Caco-2 (cell line): ENCODE results near the gene MCRIP2. TPM values are rescaled to one million over a fixed set of nuclear protein-coding genes. Genes with fewer than 3 reads are reported as not detected.

Experiments
- BruUV-seq: library from RNA; stranded (reverse); fragments of 400-500 nt; replicated peaks from 2 replicates; lab custom pipeline; 2021; lab: Mats Ljungman, UMichigan
- CTCF ChIA-PET: fragments of 300-600 bp; sonication (Branson Sonifier 250); formaldehyde crosslinking; loops from one replicate; lab custom pipeline; 2022; ENCODE audit warnings: antibody characterized with exemption; lab: Charles Lee
- POLR2A ChIA-PET: fragments of 300-600 bp; sonication (Branson Sonifier 250); formaldehyde crosslinking; loops from one replicate; lab custom pipeline; 2022; ENCODE audit warnings: antibody characterized with exemption; lab: Charles Lee
- DNase-seq, 2 experiments: peaks; one replicate each; pipeline versions ENCODE4 v3.0.0 to v3.0.0-alpha.2; 2020 to 2022
- H3K27me3 ChIP-seq: replicated peaks from 2 replicates; pipeline ENCODE4 v1.6.0; 2011; ENCODE audit warnings: low read length; ENCODE audit not compliant: control insufficient read depth, insufficient read depth
- H3K36me3 ChIP-seq: 2 replicates; pipeline ENCODE4 v1.5.1; 2011; ENCODE audit warnings: low read length; ENCODE audit not compliant: control insufficient read depth, insufficient read depth
- H3K4me1 ChIP-seq: fragments of 250-450 bp; sonication (Bioruptor Pico); 2 replicates; pipeline ENCODE4 v1.5.1; 2020; ENCODE audit warnings: mild to moderate bottlenecking
- H3K4me3 ChIP-seq: 2 replicates; pipeline ENCODE4 v1.5.1; 2011; ENCODE audit warnings: low read depth, mild to moderate bottlenecking, control low read depth, low read length
- H3K9me3 ChIP-seq: fragments of 250-450 bp; sonication (Bioruptor Pico); 2 replicates; pipeline ENCODE4 v1.5.1; 2020; ENCODE audit warnings: mild to moderate bottlenecking, moderate library complexity
- H3K27ac Mint-ChIP-seq: one replicate; pipeline ENCODE4 v1.8.0; 2022; ENCODE audit warnings: mixed read lengths; ENCODE audit not compliant: unreplicated experiment
- H3K27me3 Mint-ChIP-seq: one replicate; pipeline ENCODE4 v1.8.0; 2022; ENCODE audit warnings: mixed read lengths; ENCODE audit not compliant: insufficient read depth, unreplicated experiment
- H3K36me3 Mint-ChIP-seq: one replicate; pipeline ENCODE4 v1.8.0; 2022; ENCODE audit warnings: mild to moderate bottlenecking, mixed read lengths; ENCODE audit not compliant: insufficient read depth, unreplicated experiment
- H3K4me1 Mint-ChIP-seq: one replicate; pipeline ENCODE4 v1.8.0; 2022; ENCODE audit warnings: low read depth, mixed read lengths; ENCODE audit not compliant: unreplicated experiment
- H3K4me3 Mint-ChIP-seq: one replicate; pipeline ENCODE4 v1.8.0; 2022; ENCODE audit warnings: mild to moderate bottlenecking, moderate library complexity, mixed read lengths; ENCODE audit not compliant: unreplicated experiment
- H3K9me3 Mint-ChIP-seq: one replicate; pipeline ENCODE4 v1.8.0; 2022; ENCODE audit warnings: mixed read lengths; ENCODE audit not compliant: unreplicated experiment
- CTCF ChIP-seq, 2 experiments: fragments of 200-600 bp in 1 of 2; IDR thresholded peaks; 1 replicate in 1 of 2; 2 replicates in 1 of 2; pipeline versions ENCODE4 v1.5.1 to v1.8.0; 2011 to 2022; ENCODE audit warnings: antibody characterized with exemption in 1 of 2, control low read depth in 1 of 2, inconsistent platforms in 1 of 2, low read depth in 1 of 2, low read length in 1 of 2, mild to moderate bottlenecking in 1 of 2, moderate library complexity in 1 of 2; ENCODE audit not compliant: insufficient read depth in 1 of 2, severe bottlenecking in 1 of 2, unreplicated experiment in 1 of 2
- intact Hi-C: fragments of 100-400 bp; cut with micrococcal nuclease; formaldehyde crosslinking; loops from one replicate; pipeline ENCODE4 v1.10.0; 2022; ENCODE audit not compliant: unreplicated experiment
- total RNA-seq: library from RNA; stranded (reverse); gene quantifications from 2 replicates; pipeline ENCODE4 v1.2.3, GENCODE V29; 2022

Gene MCRIP2
- total RNA-seq, 1 experiment from 2014 or later = 33.0 TPM

GRCh38 chr16:616733-617586 lies 24.7 kb upstream of the MCRIP2 start:
- Mint-ChIP-seq H3K27me3 (no peaks in the 10 kb centered on the region), H3K36me3 (peaks cover 5% of the 10 kb centered on the region), H3K4me1 (no peaks in the 10 kb centered on the region), H3K4me3 (no peak overlapping the region), H3K9me3 (no peaks in the 10 kb centered on the region), H3K27ac (no peak overlapping the region)
- Histone ChIP-seq H3K4me1 (no peaks in the 10 kb centered on the region), H3K9me3 (no peaks in the 10 kb centered on the region), H3K4me3 (no peak overlapping the region), H3K27me3 (no peaks in the 10 kb centered on the region), H3K36me3 (no peaks in the 10 kb centered on the region; the same call in 1 of the 2 replicates)
- no peak for DNase-seq
- ChIA-PET POLR2A (no interaction called here), CTCF (no interaction called here)
- intact Hi-C loops = no loop called here
- BruUV-seq = no TSS peak
- no peak for TF ChIP-seq CTCF (IDR thresholded peaks at IDR 0.05; ENCODE audit: insufficient read depth in 1 of 2, low read depth in 1 of 2, low read length in 1 of 2, severe bottlenecking in 1 of 2, unreplicated experiment in 1 of 2)

- no peak for DNase-seq
- H3K36me3 ChIP-seq = no peaks in the 10 kb centered on the region; the same call in 1 of the 2 replicates
- no peaks in the 10 kb centered on the region for H3K9me3 Mint-ChIP-seq
- no peak overlapping the region for H3K4me3 Mint-ChIP-seq
- H3K27me3 ChIP-seq = no peaks in the 10 kb centered on the region
- no peaks in the 10 kb centered on the region for H3K27me3 Mint-ChIP-seq
- no peaks in the 10 kb centered on the region for H3K4me1 Mint-ChIP-seq
- POLR2A ChIA-PET = no interaction called here
- intact Hi-C loops = no loop called here
- no peaks in the 10 kb centered on the region for H3K4me1 ChIP-seq
- no peak for TF ChIP-seq CTCF (IDR thresholded peaks at IDR 0.05; ENCODE audit: insufficient read depth in 1 of 2, low read depth in 1 of 2, low read length in 1 of 2, severe bottlenecking in 1 of 2, unreplicated experiment in 1 of 2)
- no peaks in the 10 kb centered on the region for H3K9me3 ChIP-seq
- CTCF ChIA-PET = no interaction called here
- H3K27ac Mint-ChIP-seq = no peak overlapping the region
- no TSS peak for BruUV-seq
- H3K4me3 ChIP-seq = no peak overlapping the region
- peaks cover 5% of the 10 kb centered on the region for H3K36me3 Mint-ChIP-seq
Observed at GRCh38 chr16:617855-618254, 23.8 kb upstream of the MCRIP2 start.

- no TSS peak for BruUV-seq
Observed at GRCh38 chr16:619476-620100, 22.0 kb upstream of the MCRIP2 start.

More at GRCh38 chr16:619476-620100, 22.0 kb upstream of the MCRIP2 start:
- CTCF ChIA-PET = no interaction called here
- Mint-ChIP-seq H3K9me3 (no peaks in the 10 kb centered on the region), H3K4me3 (no peak overlapping the region), H3K27me3 (no peaks in the 10 kb centered on the region), H3K4me1 (no peaks in the 10 kb centered on the region), H3K36me3 (peaks cover 5% of the 10 kb centered on the region), H3K27ac (no peak overlapping the region)
- TF ChIP-seq CTCF (IDR thresholded peaks at IDR 0.05; ENCODE audit: insufficient read depth in 1 of 2, low read depth in 1 of 2, low read length in 1 of 2, severe bottlenecking in 1 of 2, unreplicated experiment in 1 of 2) = no peak
- intact Hi-C loops = no loop called here
- no peaks in the 10 kb centered on the region for H3K36me3 ChIP-seq
- no peak overlapping the region for H3K4me3 ChIP-seq
- no peaks in the 10 kb centered on the region for H3K9me3 ChIP-seq
- POLR2A ChIA-PET = no interaction called here
- no peaks in the 10 kb centered on the region for H3K4me1 ChIP-seq
- no peak for DNase-seq
- no peaks in the 10 kb centered on the region for H3K27me3 ChIP-seq
